Skeletal muscle tissue (tissue), 4 donors: Measurements from ENCODE around the gene MVP. TPM values are rescaled to one million over a fixed set of nuclear protein-coding genes. Genes with fewer than 3 reads are reported as not detected.

Experiments used
- H3K27ac ChIP-seq: one replicate; pipeline ENCODE4 v1.7.0; 2013; ENCODE audit warnings: mild to moderate bottlenecking, low read depth, low read length, inconsistent platforms
- H3K27me3 ChIP-seq, 3 donors: one replicate each; pipeline ENCODE4 v1.7.0; 2013; ENCODE audit warnings: low read length in 3 of 3; ENCODE audit not compliant: control insufficient read depth in 3 of 3, insufficient read depth in 3 of 3
- H3K36me3 ChIP-seq, 3 donors: one replicate each; pipeline ENCODE4 v1.7.0; 2013; ENCODE audit warnings: low read length in 3 of 3; ENCODE audit not compliant: control insufficient read depth in 3 of 3, insufficient read depth in 3 of 3
- H3K4me1 ChIP-seq, 3 donors: one replicate each; pipeline ENCODE4 v1.7.0; 2013; ENCODE audit warnings: low read length in 3 of 3, mild to moderate bottlenecking in 3 of 3; ENCODE audit not compliant: control insufficient read depth in 3 of 3, insufficient read depth in 3 of 3
- H3K4me3 ChIP-seq, 3 donors: one replicate each; pipeline ENCODE4 v1.7.0; 2013; ENCODE audit warnings: low read length in 3 of 3
- H3K9ac ChIP-seq, 3 donors: one replicate each; pipeline ENCODE4 v1.7.0; 2013; ENCODE audit warnings: low read length in 3 of 3, mild to moderate bottlenecking in 3 of 3, moderate library complexity in 2 of 3, low read depth in 1 of 3
- H3K9me3 ChIP-seq, 3 donors: one replicate each; pipeline ENCODE4 v1.7.0; 2013; ENCODE audit warnings: low read length in 3 of 3; ENCODE audit not compliant: control insufficient read depth in 3 of 3
- total RNA-seq: library from RNA; depleted of rRNA; stranded (reverse); fragments of >200 nt; gene quantifications from one replicate; pipeline ENCODE4 v1.2.3, GENCODE V29; 2014
- donor health status: Osteomylitis.

The MVP gene
- total RNA-seq, 1 donor from 2014 or later: 28.2 TPM

- H3K4me1 ChIP-seq: peaks cover 57 to 77% (median 64%) of the 10 kb centered on the region in 3 donors
- H3K9ac ChIP-seq: peak overlapping the region; percentile 65 to 92 (median 74)
- no peaks in the 10 kb centered on the region for H3K9me3 ChIP-seq
- H3K36me3 ChIP-seq: peaks cover 14 to 18% (median 17%) of the 10 kb centered on the region in 3 donors
- H3K27me3 ChIP-seq: no peaks in the 10 kb centered on the region
- H3K4me3 ChIP-seq: peak overlapping the region; percentile 63 to 96 (median 91)
- H3K27ac ChIP-seq: peak overlapping the region; percentile 30
Observed at GRCh38 chr16:29815032-29815721, 5.1 kb upstream of the MVP start.

GRCh38 chr16:29815793-29816693, 4.2 kb upstream of the MVP start, which contains the start of gene PAGR1:
TSS of gene PAGR1 (plus strand) at chr16:29816152. CDS start at chr16:29816526, 374 bp downstream.
- H3K27me3 ChIP-seq: no peaks in the 10 kb centered on the region
- peak within 1 kb of the TSS; percentile 90 for H3K27ac ChIP-seq
- no peaks in the 10 kb centered on the region for H3K9me3 ChIP-seq
- peak within 1 kb of the TSS; percentile 91 to 96 (median 92) for H3K4me3 ChIP-seq
- H3K9ac ChIP-seq: peak within 1 kb of the TSS; percentile 90 to 96 (median 92)
- peaks cover 14 to 17% (median 16%) of the 10 kb centered on the region in 3 donors for H3K36me3 ChIP-seq
- H3K4me1 ChIP-seq: peaks cover 57 to 76% (median 64%) of the 10 kb centered on the region in 3 donors

- Histone ChIP-seq H3K27me3 (no peaks in the 10 kb centered on the region), H3K4me3 (peak overlapping the region; percentile 91 to 96 (median 92)), H3K27ac (peak overlapping the region; percentile 90), H3K9me3 (no peaks in the 10 kb centered on the region), H3K4me1 (peaks cover 59 to 77% (median 65%) of the 10 kb centered on the region in 3 donors), H3K36me3 (peaks cover 14 to 17% (median 16%) of the 10 kb centered on the region in 3 donors), H3K9ac (peak overlapping the region; percentile 90 to 96 (median 92))
Observed at GRCh38 chr16:29816694-29817441, 3.4 kb upstream of the MVP start.

- H3K9me3 ChIP-seq: no peaks in the 10 kb centered on the region
- H3K36me3 ChIP-seq: peaks cover 14 to 17% (median 16%) of the 10 kb centered on the region in 3 donors
- peaks cover 62 to 76% (median 64%) of the 10 kb centered on the region in 3 donors for H3K4me1 ChIP-seq
- no peak overlapping the region for H3K9ac ChIP-seq
- H3K27ac ChIP-seq: no peak overlapping the region
- no peaks in the 10 kb centered on the region for H3K27me3 ChIP-seq
- no peak overlapping the region for H3K4me3 ChIP-seq
Observed at GRCh38 chr16:29818082-29818481, 2.2 kb upstream of the MVP start.

GRCh38 chr16:29819506-29819905, 756 bp upstream of the MVP start:
- H3K9me3 ChIP-seq: no peaks in the 10 kb centered on the region
- peak overlapping the region; percentile 93 for H3K27ac ChIP-seq
- peak overlapping the region; percentile 85 to 94 (median 89) for H3K4me3 ChIP-seq
- H3K4me1 ChIP-seq: peaks cover 59 to 69% (median 63%) of the 10 kb centered on the region in 3 donors
- no peaks in the 10 kb centered on the region for H3K27me3 ChIP-seq
- H3K9ac ChIP-seq: peak overlapping the region in 1 of 3 donors; percentile 88
- H3K36me3 ChIP-seq: peaks cover 14 to 17% (median 16%) of the 10 kb centered on the region in 3 donors

GRCh38 chr16:29820730-29821642, 724 bp downstream of the MVP start:
- Histone ChIP-seq H3K27me3 (no peaks in the 10 kb centered on the region), H3K4me1 (peaks cover 65 to 75% (median 69%) of the 10 kb centered on the region in 3 donors), H3K4me3 (peak overlapping the region; percentile 85 to 94 (median 89))

GRCh38 chr16:29821643-29822115, 1.4 kb downstream of the MVP start:
- H3K9me3 ChIP-seq: no peaks in the 10 kb centered on the region
- peaks cover 14 to 17% (median 16%) of the 10 kb centered on the region in 3 donors for H3K36me3 ChIP-seq
- no peaks in the 10 kb centered on the region for H3K27me3 ChIP-seq
- H3K9ac ChIP-seq: peak overlapping the region; percentile 75 to 92 (median 88)
- H3K4me1 ChIP-seq: peaks cover 67 to 74% (median 70%) of the 10 kb centered on the region in 3 donors
- peak overlapping the region; percentile 93 for H3K27ac ChIP-seq
- peak overlapping the region; percentile 85 to 94 (median 89) for H3K4me3 ChIP-seq

More at GRCh38 chr16:29820730-29821642, 724 bp downstream of the MVP start:
- Histone ChIP-seq H3K27ac (peak overlapping the region; percentile 93), H3K9ac (peak overlapping the region; percentile 75 to 92 (median 88)), H3K36me3 (peaks cover 14 to 17% (median 16%) of the 10 kb centered on the region in 3 donors), H3K9me3 (no peaks in the 10 kb centered on the region)

- Histone ChIP-seq H3K9ac (peak overlapping the region in 1 of 3 donors; percentile 57), H3K4me3 (peak overlapping the region in 1 of 3 donors; percentile 56), H3K4me1 (peaks cover 52 to 60% (median 54%) of the 10 kb centered on the region in 3 donors)
Observed at GRCh38 chr16:29824589-29825144, 4.4 kb downstream of the MVP start.

More at GRCh38 chr16:29824589-29825144, 4.4 kb downstream of the MVP start:
- H3K27me3 ChIP-seq: no peaks in the 10 kb centered on the region
- peak overlapping the region; percentile 69 for H3K27ac ChIP-seq
- peaks cover 0 to 2% (median 2%) of the 10 kb centered on the region in 3 donors for H3K36me3 ChIP-seq
- H3K9me3 ChIP-seq: no peaks in the 10 kb centered on the region
